GM12878 (cell line): Measurements from ENCODE around the gene POLA1. TPM values are rescaled to one million over a fixed set of nuclear protein-coding genes. Genes with fewer than 3 reads are reported as not detected.

Experiments
- ATAC-seq: fragments of 200-7000 bp; cut with Tn5 transposase; 3 replicates; pipeline ENCODE4 v1.9.1; 2020; ENCODE audit warnings: mild to moderate bottlenecking, moderate library complexity
- BruUV-seq: library from RNA; stranded (reverse); fragments of 400-500 nt; replicated peaks from 2 replicates; lab custom pipeline; 2021; lab: Mats Ljungman, UMichigan
- CTCF ChIA-PET: fragments of 300-600 bp; sonication (Branson Sonifier 250); formaldehyde crosslinking; extraction: SDS; loops from one replicate; lab custom pipeline; 2021; ENCODE audit warnings: inconsistent platforms; lab: Yijun Ruan, JAX
- POLR2A ChIA-PET: fragments of 350-600 bp; formaldehyde crosslinking; extraction: SDS; loops from one replicate; lab custom pipeline; 2021; ENCODE audit warnings: inconsistent platforms; lab: Charles Lee
- RAD21 ChIA-PET: fragments of 300-600 bp; sonication (Branson Sonifier 250); formaldehyde crosslinking; loops from one replicate; lab custom pipeline; 2023; ENCODE audit warnings: antibody characterized with exemption; ENCODE audit not compliant: unreplicated experiment; lab: Charles Lee
- SMC1A ChIA-PET: fragments of 300-600 bp; sonication (Branson Sonifier 250); formaldehyde crosslinking; loops from one replicate; lab custom pipeline; 2023; ENCODE audit not compliant: unreplicated experiment, uncharacterized antibody; lab: Charles Lee
- DNase-seq: peaks from one replicate; pipeline ENCODE4 v3.0.0-alpha.2; 2011; ENCODE audit warnings: low read depth, low spot score
- FAIRE-seq: peaks from 3 replicates; lab custom pipeline; 2011; peaks lifted over from hg19 to GRCh38; lab: Jason Lieb, UNC
- H2AFZ ChIP-seq: 2 replicates; pipeline ENCODE4 v1.6.0; 2011; ENCODE audit warnings: low read depth, low read length, control low read depth; ENCODE audit not compliant: control insufficient read depth
- H3K27ac ChIP-seq: 2 replicates; pipeline ENCODE4 v1.5.1; 2011; ENCODE audit warnings: control low read depth; ENCODE audit not compliant: control insufficient read depth, insufficient read depth
- H3K27me3 ChIP-seq, 2 experiments: replicated peaks in 1 of 2; 2 replicates each; pipeline versions ENCODE4 v1.6.0 to v1.6.1; 2011; ENCODE audit warnings: low read length in 1 of 2; ENCODE audit not compliant: control insufficient read depth in 2 of 2, insufficient read depth in 2 of 2
- H3K36me3 ChIP-seq, 2 experiments: 2 replicates each; pipeline ENCODE4 v1.5.1; 2011; ENCODE audit warnings: low read length in 1 of 2; ENCODE audit not compliant: control insufficient read depth in 2 of 2, insufficient read depth in 2 of 2
- H3K4me1 ChIP-seq: 2 replicates; pipeline ENCODE4 v1.6.1; 2011; ENCODE audit warnings: mild to moderate bottlenecking, low read length, moderate library complexity, mixed read lengths; ENCODE audit not compliant: control insufficient read depth, insufficient read depth
- H3K4me2 ChIP-seq: 2 replicates; pipeline ENCODE4 v1.6.0; 2011; ENCODE audit warnings: control low read depth; ENCODE audit not compliant: control insufficient read depth, insufficient read depth
- H3K4me3 ChIP-seq: fragments of 200-600 bp; sonication (generic); 2 replicates; pipeline ENCODE4 v1.5.1; 2016
- H3K79me2 ChIP-seq: 2 replicates; pipeline ENCODE4 v1.6.0; 2011; ENCODE audit warnings: low read length; ENCODE audit not compliant: control insufficient read depth, insufficient read depth
- H3K9ac ChIP-seq: 2 replicates; pipeline ENCODE4 v1.8.0; 2011; ENCODE audit warnings: low read length, control low read depth, mixed read lengths; ENCODE audit not compliant: control insufficient read depth, insufficient read depth
- H3K9me3 ChIP-seq: replicated peaks from 3 replicates; pipeline ENCODE4 v1.5.1; 2011; ENCODE audit warnings: mild to moderate bottlenecking, low read length; ENCODE audit not compliant: control insufficient read depth, insufficient read depth
- H4K20me1 ChIP-seq: 2 replicates; pipeline ENCODE4 v1.6.0; 2011; ENCODE audit not compliant: control insufficient read depth, insufficient read depth
- ATF7 ChIP-seq: fragments of 450-650 bp; IDR thresholded peaks from 2 replicates; pipeline ENCODE4 v1.6.1; 2016; ENCODE audit warnings: low read depth, mild to moderate bottlenecking
- BRCA1 ChIP-seq: IDR thresholded peaks from 2 replicates; pipeline ENCODE4 v1.6.1; 2011; ENCODE audit warnings: low read depth, low read length, improper control_type of control experiment
- CEBPB ChIP-seq, 2 experiments: fragments of 150-350 bp in 1 of 2; IDR thresholded peaks; 2 replicates each; pipeline ENCODE4 v1.6.1; 2012 to 2014; ENCODE audit warnings: low read depth in 2 of 2, low read length in 2 of 2, borderline replicate concordance in 1 of 2, inconsistent platforms in 1 of 2
- NR2C2 ChIP-seq: IDR thresholded peaks from 2 replicates; pipeline ENCODE4 v1.6.1; 2011; ENCODE audit warnings: borderline replicate concordance, low read depth; ENCODE audit not compliant: control insufficient read depth, insufficient read length
- SPI1 ChIP-seq: IDR thresholded peaks from 2 replicates; pipeline ENCODE4 v1.6.1; 2011; ENCODE audit warnings: low read depth, mild to moderate bottlenecking, low read length, moderate library complexity, borderline replicate concordance; ENCODE audit not compliant: insufficient read depth
- STAT3 ChIP-seq: IDR thresholded peaks from 2 replicates; pipeline ENCODE4 v1.6.1; 2011; ENCODE audit warnings: low read depth, low read length, improper control_type of control experiment
- WGBS: methylation state at CpG from one replicate; pipeline ENCODE4 v1.1.6; 2016; ENCODE audit warnings: low lambda C conversion rate; ENCODE audit not compliant: insufficient replicate concordance, insufficient coverage; ENCODE audit errors: missing lambda C conversion rate; 5-methylcytosine and 5-hydroxymethylcytosine counted together
- in situ Hi-C: fragments of 300-500 bp; cut with MboI; formaldehyde crosslinking; loops from 9 replicates; pipeline ENCODE4 v1.14.3; 2018; ENCODE audit warnings: mixed read lengths
- intact Hi-C: fragments of 100-400 bp; cut with micrococcal nuclease; formaldehyde crosslinking; loops from one replicate; pipeline ENCODE4 v1.14.2; 2022; ENCODE audit not compliant: unreplicated experiment
- polyA plus RNA-seq, 11 experiments: library from polyadenylated mRNA; depleted of rRNA in 4 of 11; unstranded in 6 of 11; stranded (reverse) in 5 of 11; fragments of >200 nt; fragmentation: Nextera tagmentation in 4 of 11; fragmentation: Illumina TruSeq in 1 of 11; extraction: Ambion mirVana in 4 of 11; extraction: Trizol in 1 of 11; gene quantifications; 1 replicate in 1 of 11; 2 replicates in 10 of 11; pipeline versions ENCODE4 v1.2.1 to v1.2.3, GENCODE V29; 2011 to 2016; ENCODE audit warnings: inconsistent platforms in 2 of 11, missing spikeins in 2 of 11, low read depth in 1 of 11
- small RNA-seq: library from RNA; depleted of rRNA; stranded (forward); fragments of <200 nt; gene quantifications from one replicate; pipeline ENCODE3, GENCODE V24; 2014
- total RNA-seq, 4 experiments: library from RNA; depleted of rRNA in 3 of 4; stranded (reverse); fragments of >200 nt in 3 of 4; fragmentation: Illumina TruSeq in 1 of 4; extraction: Trizol in 1 of 4; gene quantifications; 2 replicates each; pipeline versions ENCODE4 v1.2.1 to v1.2.3, GENCODE V29; 2013 to 2021
- TF ChIP-seq, protein P1 (sequence below): fragments of 450-650 bp; IDR thresholded peaks from 2 replicates; pipeline ENCODE4 v1.6.1; 2018; ENCODE audit warnings: mild to moderate bottlenecking, low read depth, moderate library complexity; ENCODE audit not compliant: partially characterized antibody

POLA1 gene
- total and polyA plus RNA-seq, 10 of the 15 experiments (the other 5 are each of a cell fraction or from before 2014, with no cell fraction given) = 6.5 to 34.7 (median 24.8) TPM

DNA sequence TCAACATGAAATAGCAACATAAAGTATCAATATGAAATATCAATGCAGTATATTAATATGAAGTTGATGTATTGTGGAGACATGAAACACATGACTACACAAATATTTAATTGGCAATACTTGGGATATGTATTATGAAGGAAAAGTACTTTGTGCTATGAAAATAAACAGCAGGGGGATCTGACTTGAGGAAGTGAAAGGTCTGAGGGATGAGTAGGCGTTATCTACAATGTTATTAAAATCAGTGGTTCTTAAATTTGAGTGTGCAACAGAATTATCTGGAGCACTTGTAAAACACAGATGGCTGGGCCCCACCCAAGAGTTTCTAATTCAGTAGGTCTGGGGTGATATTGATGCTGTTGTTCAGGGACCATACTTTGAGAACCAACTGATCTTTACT lies 349.5 kb downstream of the POLA1 start:
- no peak for FAIRE-seq
- ChIA-PET RAD21 (no interaction called here), POLR2A (no interaction called here), SMC1A (no interaction called here), CTCF (interaction anchor here (1.1 kb wide), 1 partner anchor 100 kb away, joined by 3 read pairs; no protein-coding TSS in a partner anchor)
- no peak overlapping the region for H3K9ac ChIP-seq
- no peaks in the 10 kb centered on the region for H3K27me3 ChIP-seq
- in situ Hi-C loops = no loop called here
- no TSS peak for BruUV-seq
- H3K36me3 ChIP-seq = no peaks in the 10 kb centered on the region
- no peaks in the 10 kb centered on the region for H3K4me1 ChIP-seq
- no peak overlapping the region for H3K4me2 ChIP-seq
- H3K4me3 ChIP-seq = no peak overlapping the region
- no peak for ATAC-seq
- intact Hi-C loops = no loop called here
- TF ChIP-seq STAT3 (no peak), BRCA1 (no peak), ATF7 (no peak), NR2C2 (no peak), SPI1 (peak; percentile 65), CEBPB (IDR thresholded peaks at IDR 0.05; ENCODE audit: borderline replicate concordance in 1 of 2, low read depth in 2 of 2, low read length in 2 of 2) (no peak)
- TF ChIP-seq, protein P1, sequence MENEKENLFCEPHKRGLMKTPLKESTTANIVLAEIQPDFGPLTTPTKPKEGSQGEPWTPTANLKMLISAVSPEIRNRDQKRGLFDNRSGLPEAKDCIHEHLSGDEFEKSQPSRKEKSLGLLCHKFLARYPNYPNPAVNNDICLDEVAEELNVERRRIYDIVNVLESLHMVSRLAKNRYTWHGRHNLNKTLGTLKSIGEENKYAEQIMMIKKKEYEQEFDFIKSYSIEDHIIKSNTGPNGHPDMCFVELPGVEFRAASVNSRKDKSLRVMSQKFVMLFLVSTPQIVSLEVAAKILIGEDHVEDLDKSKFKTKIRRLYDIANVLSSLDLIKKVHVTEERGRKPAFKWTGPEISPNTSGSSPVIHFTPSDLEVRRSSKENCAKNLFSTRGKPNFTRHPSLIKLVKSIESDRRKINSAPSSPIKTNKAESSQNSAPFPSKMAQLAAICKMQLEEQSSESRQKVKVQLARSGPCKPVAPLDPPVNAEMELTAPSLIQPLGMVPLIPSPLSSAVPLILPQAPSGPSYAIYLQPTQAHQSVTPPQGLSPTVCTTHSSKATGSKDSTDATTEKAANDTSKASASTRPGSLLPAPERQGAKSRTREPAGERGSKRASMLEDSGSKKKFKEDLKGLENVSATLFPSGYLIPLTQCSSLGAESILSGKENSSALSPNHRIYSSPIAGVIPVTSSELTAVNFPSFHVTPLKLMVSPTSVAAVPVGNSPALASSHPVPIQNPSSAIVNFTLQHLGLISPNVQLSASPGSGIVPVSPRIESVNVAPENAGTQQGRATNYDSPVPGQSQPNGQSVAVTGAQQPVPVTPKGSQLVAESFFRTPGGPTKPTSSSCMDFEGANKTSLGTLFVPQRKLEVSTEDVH = no peak
- no peak overlapping the region for H3K27ac ChIP-seq
- WGBS = 75% methylated on average over 1 of the region's 1 CpG
- H2AFZ ChIP-seq = no peak overlapping the region
- H3K79me2 ChIP-seq = no peaks in the 10 kb centered on the region
- H4K20me1 ChIP-seq = no peaks in the 10 kb centered on the region
- H3K9me3 ChIP-seq = no peaks in the 10 kb centered on the region; the same call in 2 of the 3 replicates
- DNase-seq = no peak

Small RNAs within 50 kb of the gene (small RNA-seq; reads per million reads assigned to genes)
- 0.31 reads per million for gene SCARNA23

Other genes with a start within 250 kb of the POLA1 start
- 21.9 and 24.8 TPM in 2 replicates for gene PDK3, start 228.6 kb upstream of the POLA1 start, total RNA-seq (2014; rRNA removed)
- gene PDK3, start 228.6 kb upstream of the POLA1 start, total RNA-seq (2014; rRNA removed; fragmentation: Illumina TruSeq; extraction: Trizol) = 22.0 and 22.7 TPM in 2 replicates
- 21.1 and 21.9 TPM in 2 replicates for gene PDK3, start 228.6 kb upstream of the POLA1 start, total RNA-seq (2021)
- gene PDK3, start 228.6 kb upstream of the POLA1 start, polyA plus RNA-seq (2011; rRNA removed) = 54.6 and 70.5 TPM in 2 replicates
- gene PDK3, start 228.6 kb upstream of the POLA1 start, polyA plus RNA-seq (2014; fragmentation: Illumina TruSeq; extraction: Trizol) = 20.4 and 23.8 TPM in 2 replicates
- 1 to 10 TPM; 4.2 to 6.4 TPM for gene PDK3, start 228.6 kb upstream of the POLA1 start, polyA plus RNA-seq (2014; fragmentation: Nextera tagmentation; extraction: Ambion mirVana)
- gene PDK3, start 228.6 kb upstream of the POLA1 start, polyA plus RNA-seq (2014; rRNA removed) = 15.9 and 17.8 TPM in 2 replicates
- 10 to 100 TPM; 40.5 to 41.3 TPM for gene PDK3, start 228.6 kb upstream of the POLA1 start, polyA plus RNA-seq (2016; fragmentation: Nextera tagmentation; extraction: Ambion mirVana)
- gene PCYT1B, start 46.6 kb upstream of the POLA1 start, total RNA-seq (2014; rRNA removed) = not detected in 2 replicates
- gene PCYT1B, start 46.6 kb upstream of the POLA1 start, total RNA-seq (2014; rRNA removed; fragmentation: Illumina TruSeq; extraction: Trizol) = not detected in 2 replicates
- gene PCYT1B, start 46.6 kb upstream of the POLA1 start, total RNA-seq (2021) = 0.08 and 0.10 TPM in 2 replicates
- gene PCYT1B, start 46.6 kb upstream of the POLA1 start, polyA plus RNA-seq (2011; rRNA removed) = not detected in 2 replicates
- gene PCYT1B, start 46.6 kb upstream of the POLA1 start, polyA plus RNA-seq (2014; fragmentation: Illumina TruSeq; extraction: Trizol) = not detected in 2 replicates
- not detected for gene PCYT1B, start 46.6 kb upstream of the POLA1 start, polyA plus RNA-seq (2014; fragmentation: Nextera tagmentation; extraction: Ambion mirVana)
- gene PCYT1B, start 46.6 kb upstream of the POLA1 start, polyA plus RNA-seq (2014; rRNA removed) = not detected in 2 replicates
- gene PCYT1B, start 46.6 kb upstream of the POLA1 start, polyA plus RNA-seq (2016; fragmentation: Nextera tagmentation; extraction: Ambion mirVana) = not detected